Keratinocyte (primary cell): Measurements from ENCODE around the gene SLC4A2. TPM values are rescaled to one million over a fixed set of nuclear protein-coding genes. Genes with fewer than 3 reads are reported as not detected.

ENCODE experiments used
- DNase-seq: peaks from one replicate; pipeline ENCODE4 v3.0.0-alpha.2; 2011; ENCODE audit warnings: low read depth, missing footprints, low spot score
- FAIRE-seq: peaks from 2 replicates; lab custom pipeline; 2011; peaks lifted over from hg19 to GRCh38; lab: Jason Lieb, UNC
- H2AFZ ChIP-seq: 2 replicates; pipeline ENCODE4 v1.6.0; 2012; ENCODE audit warnings: low read length, control low read depth, inconsistent platforms; ENCODE audit not compliant: control insufficient read depth
- H3K27ac ChIP-seq: 2 replicates; pipeline ENCODE4 v1.5.1; 2011; ENCODE audit warnings: low read length; ENCODE audit not compliant: control insufficient read depth, insufficient read depth
- H3K27me3 ChIP-seq: 3 replicates; pipeline ENCODE4 v1.6.0; 2011; ENCODE audit warnings: low read length; ENCODE audit not compliant: control insufficient read depth, insufficient read depth; ENCODE audit errors: extremely low read depth
- H3K36me3 ChIP-seq, 2 experiments: 2 replicates in 1 of 2; 3 replicates in 1 of 2; pipeline ENCODE4 v1.5.1; 2011; ENCODE audit warnings: low read length in 2 of 2, mild to moderate bottlenecking in 1 of 2; ENCODE audit not compliant: control insufficient read depth in 2 of 2, insufficient read depth in 2 of 2; ENCODE audit errors: extremely low read depth in 1 of 2
- H3K4me1 ChIP-seq: 3 replicates; pipeline ENCODE4 v1.5.1; 2011; ENCODE audit warnings: low read length; ENCODE audit not compliant: control insufficient read depth, insufficient read depth; ENCODE audit errors: extremely low read depth
- H3K4me2 ChIP-seq: 3 replicates; pipeline ENCODE4 v1.6.0; 2011; ENCODE audit warnings: low read depth, low read length; ENCODE audit not compliant: control insufficient read depth, insufficient read depth; ENCODE audit errors: extremely low read depth
- H3K4me3 ChIP-seq, 3 experiments: fragments of 200-600 bp in 1 of 3; sonication (generic) in 1 of 3; 2 replicates in 2 of 3; 3 replicates in 1 of 3; pipeline ENCODE4 v1.5.1; 2011 to 2016; ENCODE audit warnings: low read length in 3 of 3, mild to moderate bottlenecking in 3 of 3, control low read depth in 2 of 3, inconsistent platforms in 1 of 3, low read depth in 1 of 3, mixed read lengths in 1 of 3, mixed run types in 1 of 3, moderate library complexity in 1 of 3; ENCODE audit not compliant: control insufficient read depth in 2 of 3, insufficient read depth in 2 of 3; ENCODE audit errors: extremely low read depth in 1 of 3
- H3K79me2 ChIP-seq: 2 replicates; pipeline ENCODE4 v1.6.0; 2012; ENCODE audit warnings: low read length; ENCODE audit not compliant: control insufficient read depth, insufficient read depth
- H3K9ac ChIP-seq: 3 replicates; pipeline ENCODE4 v1.6.0; 2011; ENCODE audit warnings: low read length; ENCODE audit not compliant: control insufficient read depth, insufficient read depth; ENCODE audit errors: extremely low read depth
- H3K9me1 ChIP-seq: 3 replicates; pipeline ENCODE4 v1.6.0; 2011; ENCODE audit warnings: low read length; ENCODE audit not compliant: control insufficient read depth, insufficient read depth; ENCODE audit errors: extremely low read depth
- H3K9me3 ChIP-seq: 2 replicates; pipeline ENCODE4 v1.5.1; 2012; ENCODE audit warnings: low read depth, low read length; ENCODE audit not compliant: control insufficient read depth
- H4K20me1 ChIP-seq: 3 replicates; pipeline ENCODE4 v1.6.0; 2011; ENCODE audit warnings: low read length; ENCODE audit not compliant: control insufficient read depth, insufficient read depth; ENCODE audit errors: extremely low read depth
- CTCF ChIP-seq, 3 experiments: IDR thresholded peaks in 1 of 3; conservative IDR thresholded peaks in 1 of 3; optimal IDR thresholded peaks in 1 of 3; 2 replicates in 2 of 3; 3 replicates in 1 of 3; pipeline versions ENCODE3 to v1.5.1; 2011; ENCODE audit warnings: low read length in 3 of 3, mild to moderate bottlenecking in 3 of 3, moderate library complexity in 2 of 3, control low read depth in 1 of 3, inconsistent platforms in 1 of 3; ENCODE audit not compliant: insufficient read depth in 2 of 3; ENCODE audit errors: extremely low read depth in 1 of 3
- EZH2 ChIP-seq: IDR thresholded peaks from one replicate; pipeline ENCODE4 v1.6.1; 2012; ENCODE audit warnings: inconsistent platforms, mild to moderate bottlenecking, low read length, moderate library complexity
- dilution Hi-C: fragments of 300-500 bp; cut with MboI; formaldehyde crosslinking; loops from one replicate; pipeline ENCODE4 v1.7.0; 2020; ENCODE audit warnings: low sequenced_read_pairs; ENCODE audit not compliant: extremely low pct_ligation_motif_present
- polyA plus RNA-seq, 5 experiments: library from polyadenylated mRNA; depleted of rRNA in 3 of 5; stranded (reverse) in 3 of 5; stranded (forward) in 1 of 5; unstranded in 1 of 5; fragments of >200 nt; gene quantifications; 1 replicate in 1 of 5; 2 replicates in 3 of 5; 3 replicates in 1 of 5; pipeline versions ENCODE4 v1.2.1 to v1.2.3, GENCODE V29; 2011 to 2012; ENCODE audit warnings: missing spikeins in 2 of 5, low read depth in 1 of 5, low replicate concordance in 1 of 5

Gene SLC4A2
- polyA plus RNA-seq, 1 donor (not counting 4 experiments of a cell fraction or from before 2014, with no cell fraction given): 33.8 TPM

- DNase-seq (no peak), FAIRE-seq (no peak)
- Histone ChIP-seq H3K36me3 (no peaks in the 10 kb centered on the region), H3K27ac (no peak overlapping the region), H3K9ac (no peak overlapping the region), H3K27me3 (peaks cover 36% of the 10 kb centered on the region), H3K9me1 (no peaks in the 10 kb centered on the region), H4K20me1 (no peaks in the 10 kb centered on the region), H3K4me2 (no peak overlapping the region), H3K9me3 (no peaks in the 10 kb centered on the region), H3K79me2 (no peaks in the 10 kb centered on the region), H3K4me1 (peaks cover 12% of the 10 kb centered on the region), H3K4me3 (no peak overlapping the region), H2AFZ (no peak overlapping the region)
- dilution Hi-C loops: no loop called here
- TF ChIP-seq EZH2: no peak
- no peak for TF ChIP-seq CTCF (optimal IDR thresholded peaks at IDR 0.05 in 1 of 3, IDR thresholded peaks at IDR 0.05 in 1 of 3, conservative IDR thresholded peaks at IDR 0.05 in 1 of 3; ENCODE audit: extremely low read depth in 1 of 3, insufficient read depth in 2 of 3, low read length in 3 of 3)
Observed at GRCh38 chr7:151012031-151012692, 47.2 kb upstream of the SLC4A2 start.

GRCh38 chr7:151012911-151013347 is 46.5 kb upstream of the SLC4A2 start:
- peaks cover 12% of the 10 kb centered on the region for H3K4me1 ChIP-seq
- no peak overlapping the region for H3K27ac ChIP-seq
- H3K4me3 ChIP-seq: no peak overlapping the region
- peak overlapping the region; percentile 37 for H3K4me2 ChIP-seq
- no peaks in the 10 kb centered on the region for H3K36me3 ChIP-seq
- DNase-seq (no peak), FAIRE-seq (no peak)
- H3K79me2 ChIP-seq: no peaks in the 10 kb centered on the region
- TF ChIP-seq EZH2 (no peak), CTCF (optimal IDR thresholded peaks at IDR 0.05 in 1 of 3, IDR thresholded peaks at IDR 0.05 in 1 of 3, conservative IDR thresholded peaks at IDR 0.05 in 1 of 3; ENCODE audit: extremely low read depth in 1 of 3, insufficient read depth in 2 of 3, low read length in 3 of 3) (peak; percentile 67 to 69 (median 67))
- no peak overlapping the region for H3K9ac ChIP-seq
- no peak overlapping the region for H2AFZ ChIP-seq
- dilution Hi-C loops: no loop called here
- no peaks in the 10 kb centered on the region for H3K9me3 ChIP-seq
- H3K9me1 ChIP-seq: no peaks in the 10 kb centered on the region
- H3K27me3 ChIP-seq: peaks cover 43% of the 10 kb centered on the region
- H4K20me1 ChIP-seq: no peaks in the 10 kb centered on the region
